Loucy (cell line): ENCODE measurements around the gene ABCB11.

ENCODE experiments used
- H2AFZ ChIP-seq: fragments of 200-600 bp; sonication (generic); 2 replicates; pipeline ENCODE4 v1.6.0; 2016; ENCODE audit warnings: antibody characterized with exemption, mild to moderate bottlenecking, low read length, moderate library complexity
- H3F3A ChIP-seq: fragments of 200-600 bp; 2 replicates; pipeline ENCODE4 v1.6.0; 2016; ENCODE audit warnings: antibody characterized with exemption, low read depth, mild to moderate bottlenecking
- H3K27me3 ChIP-seq: fragments of 200-600 bp; sonication (generic); 2 replicates; pipeline ENCODE4 v1.6.1; 2014; ENCODE audit warnings: low read length, mild to moderate bottlenecking; ENCODE audit not compliant: insufficient read depth, poor library complexity, severe bottlenecking
- H3K36me3 ChIP-seq: fragments of 200-600 bp; sonication (generic); 2 replicates; pipeline ENCODE4 v1.6.1; 2016; ENCODE audit warnings: low read length; ENCODE audit not compliant: insufficient read depth
- H3K4me1 ChIP-seq: fragments of 200-600 bp; sonication (generic); 2 replicates; pipeline ENCODE4 v1.5.1; 2014; ENCODE audit warnings: low read length, mild to moderate bottlenecking; ENCODE audit not compliant: insufficient read depth, poor library complexity, severe bottlenecking
- H3K4me2 ChIP-seq: fragments of 200-600 bp; sonication (generic); 2 replicates; pipeline ENCODE4 v1.6.0; 2014; ENCODE audit warnings: antibody characterized with exemption, low read length, low read depth, mild to moderate bottlenecking; ENCODE audit not compliant: poor library complexity, severe bottlenecking
- H3K4me3 ChIP-seq: fragments of 200-600 bp; sonication (generic); 2 replicates; pipeline ENCODE4 v1.5.1; 2014; ENCODE audit warnings: low read length, mild to moderate bottlenecking, mixed read lengths; ENCODE audit not compliant: poor library complexity, severe bottlenecking
- H3K79me2 ChIP-seq: fragments of 200-600 bp; sonication (generic); 2 replicates; pipeline ENCODE4 v1.6.1; 2014; ENCODE audit warnings: low read length; ENCODE audit not compliant: insufficient read depth
- H3K9ac ChIP-seq: fragments of 200-600 bp; sonication (generic); 2 replicates; pipeline ENCODE4 v1.6.0; 2014; ENCODE audit warnings: mild to moderate bottlenecking, low read depth, low read length, moderate library complexity; ENCODE audit not compliant: poor library complexity, severe bottlenecking
- H3K9me2 ChIP-seq: fragments of 200-600 bp; sonication (generic); replicated peaks from 2 replicates; pipeline ENCODE4 v1.6.1; 2016; ENCODE audit warnings: low read depth, low read length, mixed read lengths
- H3K9me3 ChIP-seq: fragments of 200-600 bp; sonication (generic); 2 replicates; pipeline ENCODE4 v1.6.1; 2014; ENCODE audit warnings: mild to moderate bottlenecking, antibody characterized with exemption, low read length, low read depth; ENCODE audit not compliant: insufficient read depth
- H4K20me1 ChIP-seq: fragments of 200-600 bp; sonication (generic); 2 replicates; pipeline ENCODE4 v1.6.0; 2014; ENCODE audit warnings: antibody characterized with exemption, low read length, mild to moderate bottlenecking; ENCODE audit not compliant: insufficient read depth, poor library complexity, severe bottlenecking
- CTCF ChIP-seq: fragments of 200-600 bp; sonication (generic); conservative IDR thresholded peaks from 2 replicates; pipeline ENCODE4 v1.5.1; 2014; ENCODE audit warnings: mild to moderate bottlenecking, antibody characterized with exemption, low read length
- EZH2phosphoT487 ChIP-seq: fragments of 200-600 bp; IDR thresholded peaks from 2 replicates; pipeline ENCODE4 v1.6.1; 2018; ENCODE audit warnings: antibody characterized with exemption, mild to moderate bottlenecking, moderate library complexity, borderline replicate concordance

The ABCB11 gene

GRCh38 chr2:168912466-168912865 lies 118.7 kb downstream of the ABCB11 start:
- Histone ChIP-seq H3K79me2 (no peaks in the 10 kb centered on the region), H3F3A (no peaks in the 10 kb centered on the region), H3K9ac (no peak overlapping the region), H3K9me2 (no peaks in the 10 kb centered on the region), H3K4me3 (no peak overlapping the region), H3K4me2 (no peak overlapping the region), H2AFZ (no peak overlapping the region), H3K9me3 (no peaks in the 10 kb centered on the region), H3K36me3 (no peaks in the 10 kb centered on the region), H3K27me3 (no peaks in the 10 kb centered on the region), H4K20me1 (no peaks in the 10 kb centered on the region), H3K4me1 (no peaks in the 10 kb centered on the region)
- TF ChIP-seq CTCF (no peak), EZH2phosphoT487 (no peak)

GRCh38 chr2:168910330-168910729 lies 120.8 kb downstream of the ABCB11 start:
- H4K20me1 ChIP-seq: no peaks in the 10 kb centered on the region
- H3K4me2 ChIP-seq: no peak overlapping the region
- TF ChIP-seq EZH2phosphoT487 (no peak), CTCF (no peak)
- no peak overlapping the region for H2AFZ ChIP-seq
- H3K4me3 ChIP-seq: no peak overlapping the region
- H3K9me3 ChIP-seq: no peaks in the 10 kb centered on the region
- no peaks in the 10 kb centered on the region for H3K4me1 ChIP-seq
- no peaks in the 10 kb centered on the region for H3K27me3 ChIP-seq
- no peaks in the 10 kb centered on the region for H3K36me3 ChIP-seq
- no peak overlapping the region for H3K9ac ChIP-seq
- no peaks in the 10 kb centered on the region for H3F3A ChIP-seq
- no peaks in the 10 kb centered on the region for H3K79me2 ChIP-seq
- no peaks in the 10 kb centered on the region for H3K9me2 ChIP-seq

- no peaks in the 10 kb centered on the region for H4K20me1 ChIP-seq
- H3F3A ChIP-seq: no peaks in the 10 kb centered on the region
- no peak overlapping the region for H2AFZ ChIP-seq
- no peaks in the 10 kb centered on the region for H3K9me2 ChIP-seq
- H3K4me3 ChIP-seq: no peak overlapping the region
- no peaks in the 10 kb centered on the region for H3K4me1 ChIP-seq
- H3K36me3 ChIP-seq: no peaks in the 10 kb centered on the region
- no peaks in the 10 kb centered on the region for H3K9me3 ChIP-seq
- TF ChIP-seq CTCF (no peak), EZH2phosphoT487 (no peak)
- no peaks in the 10 kb centered on the region for H3K79me2 ChIP-seq
- no peaks in the 10 kb centered on the region for H3K27me3 ChIP-seq
- no peak overlapping the region for H3K9ac ChIP-seq
- no peak overlapping the region for H3K4me2 ChIP-seq
Measured at GRCh38 chr2:168907940-168908662, 123.0 kb downstream of the ABCB11 start.
